HG02759 (cell line): ENCODE data around the gene UGT2B7.
"Not testable (repeated sequence)": the region's sequence is repeated elsewhere in the genome, so short reads cannot be mapped to it uniquely, and the experiment has no call there.

Source experiments
- ATAC-seq: cut with Tn5 transposase; IDR thresholded peaks from one replicate; pipeline ENCODE4 v1.9.1; 2021; ENCODE audit warnings: mild to moderate bottlenecking, moderate library complexity; ENCODE audit not compliant: unreplicated experiment

The UGT2B7 gene

DNA sequence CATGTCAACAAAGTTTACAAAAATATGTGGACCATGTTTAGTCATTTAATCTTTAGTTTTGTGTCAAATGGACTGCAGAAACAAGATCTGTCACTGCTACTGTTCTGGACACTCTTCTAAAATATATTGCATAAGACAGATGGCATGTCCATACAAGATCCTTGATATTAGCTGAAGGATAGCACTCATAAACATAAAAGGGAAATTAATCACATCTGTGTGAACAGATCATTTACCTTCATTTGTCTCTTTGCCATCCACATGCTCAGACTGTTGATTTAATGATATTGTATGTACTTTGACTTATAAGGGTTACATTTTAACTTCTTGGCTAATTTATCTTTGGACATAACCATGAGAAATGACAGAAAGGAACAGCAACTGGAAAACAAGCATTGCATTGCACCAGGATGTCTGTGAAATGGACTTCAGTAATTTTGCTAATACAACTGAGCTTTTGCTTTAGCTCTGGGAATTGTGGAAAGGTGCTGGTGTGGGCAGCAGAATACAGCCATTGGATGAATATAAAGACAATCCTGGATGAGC is at the start of gene UGT2B7:
Gene UGT2B7 (plus strand): TSS at position 364 of the 546 bp plus-strand sequence. CDS start 47 bp downstream, at position 411.
- ATAC-seq: no peak

DNA sequence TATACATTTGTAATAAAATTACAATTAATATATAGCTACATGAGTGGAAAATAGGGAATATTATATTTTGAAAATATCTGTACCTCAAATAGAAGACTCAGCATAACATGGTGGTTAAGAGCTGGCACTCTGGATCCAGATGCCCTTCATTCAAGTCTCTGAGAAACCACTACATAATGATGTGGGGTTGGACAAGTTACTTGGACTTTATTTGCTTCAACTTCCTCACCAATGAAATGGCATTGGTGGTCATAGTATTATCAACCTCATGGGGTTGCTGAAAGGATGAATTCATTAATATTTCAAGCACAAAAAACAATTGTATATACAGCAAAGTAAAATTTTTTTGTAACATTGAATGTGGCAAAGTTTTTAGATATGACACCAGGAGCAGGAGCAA is 46.4 kb upstream of the UGT2B7 start:
- ATAC-seq: no peak

GRCh38 chr4:69050853-69051575 is 45.3 kb upstream of the UGT2B7 start:
- not testable (repeated sequence) for ATAC-seq

GRCh38 chr4:69051576-69051943 is 44.7 kb upstream of the UGT2B7 start:
- ATAC-seq: no peak

DNA sequence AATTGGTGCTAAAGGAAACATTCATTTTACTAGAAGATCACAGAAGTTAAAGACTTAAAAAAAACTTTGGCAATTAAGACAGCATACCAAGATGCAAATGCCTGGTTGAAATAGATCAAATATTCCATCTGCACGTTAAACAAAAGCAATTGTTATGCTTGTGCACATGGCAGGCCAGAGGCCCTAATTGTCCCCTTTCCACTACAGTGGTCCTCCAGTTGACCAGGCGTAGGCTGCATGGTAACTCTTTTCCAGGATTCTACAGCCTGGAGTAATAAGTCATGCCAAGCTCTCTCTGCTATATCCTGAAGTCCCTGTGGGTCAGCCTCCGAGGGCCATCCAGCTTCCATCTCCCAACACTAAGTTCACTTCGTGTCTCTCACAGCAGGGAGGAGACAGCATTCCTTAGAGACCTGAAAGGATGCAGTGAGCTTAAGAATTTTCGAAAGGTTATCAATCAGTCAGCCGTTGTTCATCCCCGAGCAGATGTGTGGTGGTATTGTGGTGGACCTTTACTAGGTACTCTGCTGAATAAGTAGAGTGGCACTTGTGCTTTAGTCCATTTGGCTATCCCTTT is 42.9 kb upstream of the UGT2B7 start:
- not testable (repeated sequence) for ATAC-seq

GRCh38 chr4:69054033-69054432 is 42.2 kb upstream of the UGT2B7 start:
- ATAC-seq: not testable (repeated sequence)

DNA sequence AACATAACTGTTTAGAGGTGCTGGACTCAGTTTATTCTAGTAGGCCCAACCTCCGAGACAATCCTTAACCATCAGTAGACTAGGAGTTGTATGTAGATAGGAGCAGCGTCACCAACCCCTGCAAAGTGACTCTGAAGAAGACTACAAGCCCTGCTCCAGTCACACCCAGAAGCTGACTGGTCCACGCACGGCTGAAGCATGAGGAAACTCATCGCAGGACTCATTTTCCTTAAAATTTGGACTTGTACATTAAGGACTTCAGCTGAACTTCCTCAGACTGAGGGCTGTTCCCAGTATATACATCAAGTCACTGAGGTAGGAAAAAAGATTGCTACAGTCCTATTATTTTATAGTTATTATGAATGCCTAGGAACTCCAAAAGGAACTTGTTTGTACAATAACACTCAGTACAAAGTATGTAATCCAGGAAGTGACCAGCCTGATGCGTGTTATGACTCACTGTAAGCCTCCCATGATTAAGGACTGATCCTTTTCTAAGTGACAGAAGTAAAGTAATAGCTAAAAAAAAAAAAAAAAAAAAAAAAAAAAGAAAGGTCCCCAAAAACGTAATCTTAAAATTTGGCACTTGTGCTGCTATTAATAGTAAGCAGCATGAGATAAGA is 41.6 kb upstream of the UGT2B7 start:
- no peak for ATAC-seq

DNA sequence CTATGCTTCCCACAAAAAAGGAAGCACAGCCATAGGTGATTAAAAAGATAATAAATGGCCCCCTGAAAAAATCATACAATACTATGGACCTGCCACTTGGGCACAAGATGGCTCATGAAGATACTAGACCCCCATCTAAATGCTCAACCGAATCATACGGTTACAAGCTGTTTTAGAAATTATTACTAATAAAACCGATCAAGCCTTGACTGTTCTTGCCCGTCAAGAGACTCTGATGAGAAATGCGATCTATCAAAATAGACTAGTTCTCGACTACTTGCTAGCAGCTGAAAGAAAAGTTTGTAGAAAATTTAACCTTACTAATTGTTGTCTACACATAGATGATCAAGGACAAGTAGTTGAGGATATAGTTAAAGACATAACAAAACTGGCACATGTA is 40.1 kb upstream of the UGT2B7 start:
- ATAC-seq: no peak

- ATAC-seq: peak; percentile 36
Observed at GRCh38 chr4:69056921-69057550, 39.2 kb upstream of the UGT2B7 start.

GRCh38 chr4:69057620-69058409 is 38.5 kb upstream of the UGT2B7 start:
- peak; percentile 75 for ATAC-seq

DNA sequence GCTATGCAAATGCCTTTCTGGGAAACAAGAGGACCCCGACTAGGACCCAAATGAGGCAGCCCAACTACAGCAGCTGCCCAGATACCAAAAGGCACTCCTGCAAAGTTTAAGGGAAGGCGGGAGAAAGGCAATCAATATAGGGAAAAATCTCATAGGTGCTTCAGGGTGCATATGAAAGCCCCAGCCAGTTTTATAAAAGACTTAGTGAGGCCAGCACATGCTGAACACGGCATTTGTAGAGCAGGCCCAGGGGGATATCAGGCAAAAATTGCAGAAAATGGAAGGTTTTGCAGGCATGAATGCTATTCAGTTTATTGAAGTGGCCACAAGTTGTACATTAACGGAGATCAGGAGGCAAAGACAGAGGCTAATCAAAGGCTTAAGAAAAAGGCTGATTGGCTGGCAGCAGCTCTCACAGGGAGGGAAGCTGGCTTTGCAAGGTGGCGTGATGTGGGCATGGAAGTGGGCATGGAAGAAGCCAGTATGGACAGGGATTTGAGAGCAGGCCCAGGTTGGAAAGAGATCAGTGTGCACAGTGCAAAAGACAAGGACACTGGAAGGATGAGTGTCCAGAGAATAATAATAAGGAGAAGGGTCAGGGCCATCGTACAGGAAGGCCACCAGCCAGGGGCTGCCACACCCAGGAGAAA is 37.7 kb upstream of the UGT2B7 start:
- peak; percentile 23 for ATAC-seq

DNA sequence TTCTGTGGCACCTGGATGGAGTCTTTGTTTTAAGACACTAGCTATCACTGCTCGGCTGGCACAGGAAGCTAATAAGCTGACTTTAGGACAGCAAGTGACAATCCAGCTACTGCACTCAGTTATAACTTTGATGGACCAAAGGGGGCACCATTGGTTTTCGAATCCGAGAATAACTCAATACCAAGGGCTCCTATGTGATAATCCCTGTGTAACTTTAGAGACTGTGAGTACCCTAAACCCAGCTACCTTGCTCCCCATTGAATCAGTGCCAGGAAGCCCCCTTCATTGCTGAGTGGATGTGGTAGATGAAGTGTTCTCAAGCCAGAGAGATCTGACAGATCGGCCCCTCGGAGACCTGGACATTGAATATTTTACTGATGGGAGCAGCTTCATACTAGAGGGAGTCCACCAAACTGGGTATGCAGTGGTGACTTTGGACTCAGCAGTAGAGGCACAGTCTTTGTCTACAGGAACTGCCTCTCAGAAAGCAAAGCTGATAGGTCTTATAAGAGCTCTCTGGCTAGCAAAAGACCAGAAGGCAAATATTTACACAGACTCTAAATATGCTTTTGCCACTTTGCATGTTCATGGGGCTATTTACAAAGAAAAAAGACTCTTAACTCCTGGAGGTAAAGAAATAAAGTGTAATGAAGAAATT is 35.5 kb upstream of the UGT2B7 start:
- no peak for ATAC-seq

DNA sequence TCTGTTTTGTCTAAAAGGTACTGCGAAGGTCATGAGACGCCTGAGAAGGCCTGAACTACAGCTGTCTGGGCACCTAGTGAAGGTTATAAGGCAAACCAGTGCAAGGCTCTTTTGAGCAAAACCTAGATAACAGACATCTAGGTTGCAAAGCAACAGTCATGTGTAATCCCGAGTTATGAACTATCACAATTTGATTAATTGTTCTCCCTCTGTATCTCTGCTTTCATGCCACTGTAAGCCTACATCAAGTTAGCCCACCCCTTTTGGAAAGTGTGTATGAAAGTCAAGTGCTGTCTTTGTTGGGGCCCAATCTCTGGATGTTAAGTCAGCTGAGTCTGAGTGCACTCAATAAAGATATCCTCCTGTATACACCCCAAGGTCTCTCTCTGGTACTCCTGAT is 31.9 kb upstream of the UGT2B7 start:
- ATAC-seq: no peak

DNA sequence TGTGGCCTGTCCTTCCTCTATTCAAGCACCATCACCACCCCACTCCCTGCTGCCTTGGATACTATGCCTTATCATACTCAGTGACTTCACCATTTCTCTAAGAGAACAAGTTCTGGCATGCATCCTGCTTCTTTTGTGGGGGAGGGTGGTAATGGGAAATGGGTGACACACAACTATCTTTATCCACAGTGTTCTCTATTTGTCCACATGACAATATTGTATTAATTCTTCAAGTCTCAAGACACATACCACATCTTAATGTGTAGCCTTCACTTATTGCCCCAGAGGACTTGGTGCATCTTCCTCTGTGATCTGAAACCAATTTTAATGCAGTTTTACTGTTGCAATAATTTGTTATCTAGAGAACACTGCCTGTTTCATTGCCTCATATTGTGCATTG is 29.3 kb upstream of the UGT2B7 start:
- no peak for ATAC-seq

DNA sequence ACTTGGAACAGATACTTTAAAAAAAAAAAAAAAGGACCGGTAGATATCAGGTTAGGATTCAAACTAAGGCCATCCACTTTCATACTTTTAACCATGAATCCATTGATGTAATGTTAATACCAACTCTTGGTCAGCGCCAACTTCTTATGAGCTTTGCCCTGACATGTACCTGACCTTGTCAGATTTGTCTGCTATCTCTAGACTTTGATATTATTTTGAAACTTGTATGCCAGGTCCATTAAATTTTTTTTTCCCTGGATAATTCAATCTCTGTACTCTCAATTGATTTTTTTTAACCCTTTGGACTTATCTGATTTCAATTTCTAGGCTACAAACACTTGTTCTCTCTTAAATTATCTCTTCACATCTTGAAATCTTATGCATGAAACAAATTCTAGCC is 27.2 kb upstream of the UGT2B7 start:
- no peak for ATAC-seq

GRCh38 chr4:69070590-69070989 is 25.7 kb upstream of the UGT2B7 start:
- no peak for ATAC-seq

- ATAC-seq: no peak
Observed at GRCh38 chr4:69071286-69071685, 25.0 kb upstream of the UGT2B7 start.

DNA sequence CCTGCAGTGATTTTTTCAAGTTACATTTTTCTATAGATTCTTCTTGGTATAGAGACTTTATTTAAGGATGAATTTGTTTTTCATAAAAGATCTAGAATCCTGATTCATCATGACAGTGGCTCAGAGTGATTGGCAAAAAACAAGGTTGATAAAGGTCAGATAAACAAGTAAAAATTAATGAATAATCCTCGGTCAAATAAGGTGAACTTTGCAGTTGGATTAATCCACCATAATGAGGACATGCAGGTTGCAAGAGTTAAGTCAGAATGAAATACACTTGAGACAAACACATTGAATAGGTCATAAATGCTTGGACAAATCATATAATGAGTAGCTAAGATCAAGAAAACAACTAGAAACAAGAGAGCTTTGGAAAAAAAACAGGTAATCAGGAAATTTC is 22.9 kb upstream of the UGT2B7 start:
- no peak for ATAC-seq

DNA sequence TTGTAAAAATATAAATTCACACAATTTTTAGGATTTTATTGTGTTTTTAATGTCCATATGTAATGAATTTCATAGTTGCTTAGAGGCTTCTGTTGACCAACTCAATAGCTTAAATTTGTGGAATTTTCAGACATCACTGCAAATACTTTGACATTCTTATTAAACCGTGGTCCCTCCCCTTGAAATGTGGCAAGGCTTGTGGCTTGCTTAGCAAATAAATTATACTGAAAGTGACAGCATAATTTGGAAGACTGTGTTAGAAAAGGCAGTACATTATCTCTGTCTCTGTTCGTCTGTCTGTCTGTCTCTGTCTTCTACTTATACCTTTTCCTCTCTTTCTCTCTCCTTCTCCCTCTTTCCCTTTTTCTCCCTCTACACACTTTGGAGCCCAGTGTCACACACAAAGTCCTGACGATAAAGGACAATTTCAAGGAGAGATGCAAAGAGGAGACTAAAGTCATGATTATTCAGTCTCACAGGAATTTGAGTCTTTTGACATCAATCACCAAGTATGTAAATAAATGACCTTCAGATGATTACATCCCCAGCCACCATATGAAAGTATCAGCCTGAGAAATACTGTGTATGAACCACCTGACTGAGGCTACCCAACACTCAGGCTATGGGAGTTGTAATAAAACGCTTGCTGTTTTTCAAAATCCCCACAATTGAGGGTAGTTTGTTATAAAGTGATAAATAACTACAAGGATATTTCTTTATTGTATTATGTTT is 21.0 kb upstream of the UGT2B7 start:
- no peak for ATAC-seq
